Renal cortex interstitium (tissue), 11 donors: ENCODE measurements around the gene SOHLH1. TPM values are rescaled to one million over a fixed set of nuclear protein-coding genes. Genes with fewer than 3 reads are reported as not detected.
A peak's percentile ranks its signal among the peaks of the same experiment; 100 is the strongest.

Experiments
- DNase-seq, 11 donors: peaks; one replicate each; pipeline ENCODE4 v3.0.0-alpha.2; 2013; ENCODE audit warnings: low read depth in 9 of 11, low spot score in 4 of 11; ENCODE audit errors: extremely low read depth in 1 of 11
- polyA plus RNA-seq, 3 donors: library from polyadenylated mRNA; unstranded; fragments of 120-200 nt; gene quantifications; one replicate each; pipeline ENCODE4 v1.2.1, GENCODE V29; 2013; ENCODE audit not compliant: insufficient read length in 3 of 3

SOHLH1 gene
- polyA plus RNA-seq, 3 donors, result not detected

DNA sequence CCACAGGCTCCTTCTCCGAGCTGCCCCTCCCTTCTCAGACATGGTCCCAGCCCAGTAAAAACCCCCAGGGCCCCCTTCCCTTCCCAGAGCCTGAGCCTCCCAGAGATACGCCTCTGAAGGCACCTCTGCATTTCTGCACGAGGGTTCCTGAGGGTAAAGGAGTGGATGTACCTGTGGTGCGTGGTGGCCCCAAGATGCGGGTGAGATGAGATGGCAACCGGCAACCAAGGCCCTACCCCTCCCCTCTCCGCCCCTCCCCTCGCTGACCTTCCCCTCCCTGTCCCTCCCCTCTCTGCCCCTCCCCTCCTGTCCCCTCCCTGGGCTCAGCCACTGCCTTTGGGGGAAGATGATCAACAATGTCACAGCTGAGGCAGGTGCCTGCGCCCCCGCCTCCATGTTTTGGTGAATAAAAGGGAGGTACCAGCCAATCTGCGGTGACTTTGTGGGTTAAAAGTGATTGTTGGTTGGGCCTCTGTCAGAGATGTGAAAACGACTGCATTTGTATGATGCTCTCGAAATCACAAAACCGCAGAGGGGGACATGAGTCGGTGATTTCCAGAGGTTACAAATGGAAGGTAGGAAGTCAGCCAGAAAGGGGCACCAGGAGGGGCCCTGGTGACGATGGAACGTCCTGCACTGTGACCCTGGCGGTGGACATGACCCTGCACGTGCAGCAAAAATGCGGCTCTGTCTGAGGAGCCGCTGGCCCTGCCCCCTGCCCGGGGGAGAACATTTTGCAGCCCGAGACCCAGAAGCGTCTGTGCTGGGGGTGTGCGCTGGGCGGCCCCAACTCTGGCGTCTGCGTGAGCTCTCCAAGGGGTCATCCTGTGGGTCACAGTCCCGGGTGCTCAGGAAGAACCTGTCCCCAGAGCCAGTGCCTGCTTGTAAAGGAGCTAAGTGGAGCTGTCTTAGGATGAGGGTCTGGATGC, 32.5 kb downstream of the SOHLH1 start:
- no peak for DNase-seq

GRCh38 chr9:135665795-135666189, 33.5 kb downstream of the SOHLH1 start:
- DNase-seq, result no peak

- no peak for DNase-seq
Measured at GRCh38 chr9:135664801-135665794, 34.2 kb downstream of the SOHLH1 start.

- DNase-seq, result no peak
Measured at GRCh38 chr9:135664266-135664665, 35.0 kb downstream of the SOHLH1 start.

DNA sequence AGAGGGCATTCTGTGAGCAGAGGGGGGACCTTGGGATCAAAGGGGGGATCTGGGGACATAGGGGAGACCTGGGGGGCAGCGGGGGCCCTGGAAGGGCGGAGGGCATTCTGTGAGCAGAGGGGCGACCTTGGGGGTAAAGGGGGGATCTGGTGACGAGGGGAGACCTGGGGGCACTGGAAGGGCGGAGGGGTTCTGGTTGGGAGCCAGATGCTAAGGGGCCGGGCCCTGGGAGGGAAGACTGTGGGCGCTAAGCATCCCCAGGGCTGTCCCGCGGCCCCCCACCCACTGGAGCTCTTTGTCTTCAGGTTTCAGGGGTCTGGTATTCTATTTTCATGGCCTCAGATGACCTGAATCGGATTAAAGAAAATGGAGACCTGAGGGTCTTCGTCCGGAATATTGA, 35.4 kb downstream of the SOHLH1 start:
- no peak for DNase-seq

- DNase-seq, result no peak
Measured at GRCh38 chr9:135663451-135663770, 35.9 kb downstream of the SOHLH1 start.

- DNase-seq, result no peak
Measured at GRCh38 chr9:135662758-135663450, 36.4 kb downstream of the SOHLH1 start, which contains the start of gene LCN9. TSS of gene LCN9 (plus strand) at chr9:135663309. CDS start at chr9:135663322, 13 bp downstream.

DNA sequence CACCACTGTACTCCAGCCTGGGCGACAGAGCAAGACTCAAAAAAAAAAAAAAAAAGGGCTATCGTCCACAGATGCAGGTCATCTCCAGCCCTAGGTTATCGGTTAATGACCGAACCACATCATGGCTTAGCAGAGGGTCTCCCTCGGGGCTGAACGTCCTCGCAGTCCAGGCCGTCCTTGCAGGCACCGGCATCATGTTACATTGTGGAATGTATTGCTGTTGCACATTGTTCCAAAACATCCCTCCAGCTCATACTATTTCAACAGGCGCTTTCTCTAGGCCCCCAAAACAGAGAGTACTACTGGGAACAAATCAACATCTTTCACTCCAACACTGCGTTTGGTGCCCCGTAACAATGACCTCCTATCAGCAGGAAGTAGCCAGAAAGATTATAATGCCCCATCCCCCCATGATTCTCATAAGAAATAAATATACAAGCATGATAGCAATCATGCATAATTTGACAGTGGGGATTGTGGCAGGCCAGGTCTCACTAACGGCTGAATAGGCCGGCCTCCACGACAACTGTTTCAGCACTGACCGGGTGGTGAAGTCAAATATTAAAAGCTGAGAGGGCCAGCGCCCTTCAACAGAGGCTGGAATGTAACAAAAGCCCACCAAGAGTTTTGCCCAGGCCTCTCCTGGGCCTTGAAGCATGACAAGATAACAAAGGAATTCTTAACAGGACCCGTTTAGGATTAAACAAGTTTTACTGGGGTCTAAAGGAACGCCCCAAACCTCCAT, 37.3 kb downstream of the SOHLH1 start:
- DNase-seq, result peak in 1 of 11 donors; percentile 9

DNA sequence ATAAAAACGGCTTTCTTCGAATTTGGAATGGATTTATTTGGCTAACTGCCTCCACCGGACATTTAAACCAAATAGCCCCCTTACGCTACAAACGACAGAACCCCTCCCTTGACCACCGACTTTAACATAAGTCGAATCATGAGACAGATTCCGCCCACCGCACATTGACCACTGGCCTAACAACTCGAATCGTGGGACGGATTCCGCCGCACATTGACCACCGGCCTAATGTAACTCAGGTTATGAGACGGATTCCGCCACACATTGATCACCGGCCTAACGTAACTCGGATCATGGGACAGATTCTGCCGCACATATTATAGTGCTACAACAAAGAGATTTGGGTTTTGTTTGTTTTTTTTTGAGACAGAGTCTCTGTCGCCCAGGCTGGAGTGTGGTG, 38.9 kb downstream of the SOHLH1 start:
- DNase-seq, result no peak

- DNase-seq, result no peak
Measured at GRCh38 chr9:135659252-135659651, 40.0 kb downstream of the SOHLH1 start.

DNA sequence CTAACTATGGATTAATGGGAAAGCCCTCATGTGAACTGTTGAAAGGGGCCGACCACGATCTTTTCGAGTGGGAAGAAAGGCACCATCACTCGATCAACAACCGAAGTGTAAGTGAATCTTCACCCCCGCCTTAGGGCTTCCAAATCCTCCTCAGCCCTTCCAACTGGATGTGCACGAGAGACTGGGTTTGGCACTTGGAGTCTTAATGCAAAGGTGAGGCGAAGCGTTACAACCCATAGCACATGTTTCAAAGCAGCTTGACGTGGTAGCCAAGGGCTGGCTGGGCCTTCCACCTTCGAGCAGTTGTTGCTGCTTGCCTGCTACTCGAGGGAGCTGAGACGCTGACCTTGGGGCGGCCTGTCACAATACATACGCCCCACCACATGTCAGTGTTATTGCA, 41.9 kb downstream of the SOHLH1 start:
- no peak for DNase-seq

DNA sequence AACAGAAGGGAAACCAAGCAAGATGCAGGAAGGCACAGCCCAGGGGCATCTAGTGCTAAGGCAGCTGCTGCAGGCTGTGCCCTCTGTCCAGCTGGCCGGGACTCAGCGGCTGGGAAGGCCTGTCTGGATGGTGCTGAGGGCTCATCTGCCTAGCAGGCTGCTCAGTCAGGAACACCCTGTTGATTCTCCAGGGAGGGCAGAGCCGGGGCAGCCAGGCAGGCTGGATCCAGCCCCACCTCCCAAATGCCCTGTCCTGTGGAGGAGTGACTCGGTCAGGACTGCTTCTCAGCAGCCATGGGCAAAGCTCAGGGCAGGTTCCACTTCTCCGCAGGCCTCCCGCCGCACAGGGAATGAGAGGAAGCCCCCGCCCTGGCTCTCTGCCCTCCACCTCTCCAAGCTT, 44.0 kb downstream of the SOHLH1 start:
- DNase-seq, result no peak

- DNase-seq, result no peak
Measured at GRCh38 chr9:135650408-135650807, 48.9 kb downstream of the SOHLH1 start.

- DNase-seq, result no peak
Measured at GRCh38 chr9:135649508-135649907, 49.8 kb downstream of the SOHLH1 start.

DNA sequence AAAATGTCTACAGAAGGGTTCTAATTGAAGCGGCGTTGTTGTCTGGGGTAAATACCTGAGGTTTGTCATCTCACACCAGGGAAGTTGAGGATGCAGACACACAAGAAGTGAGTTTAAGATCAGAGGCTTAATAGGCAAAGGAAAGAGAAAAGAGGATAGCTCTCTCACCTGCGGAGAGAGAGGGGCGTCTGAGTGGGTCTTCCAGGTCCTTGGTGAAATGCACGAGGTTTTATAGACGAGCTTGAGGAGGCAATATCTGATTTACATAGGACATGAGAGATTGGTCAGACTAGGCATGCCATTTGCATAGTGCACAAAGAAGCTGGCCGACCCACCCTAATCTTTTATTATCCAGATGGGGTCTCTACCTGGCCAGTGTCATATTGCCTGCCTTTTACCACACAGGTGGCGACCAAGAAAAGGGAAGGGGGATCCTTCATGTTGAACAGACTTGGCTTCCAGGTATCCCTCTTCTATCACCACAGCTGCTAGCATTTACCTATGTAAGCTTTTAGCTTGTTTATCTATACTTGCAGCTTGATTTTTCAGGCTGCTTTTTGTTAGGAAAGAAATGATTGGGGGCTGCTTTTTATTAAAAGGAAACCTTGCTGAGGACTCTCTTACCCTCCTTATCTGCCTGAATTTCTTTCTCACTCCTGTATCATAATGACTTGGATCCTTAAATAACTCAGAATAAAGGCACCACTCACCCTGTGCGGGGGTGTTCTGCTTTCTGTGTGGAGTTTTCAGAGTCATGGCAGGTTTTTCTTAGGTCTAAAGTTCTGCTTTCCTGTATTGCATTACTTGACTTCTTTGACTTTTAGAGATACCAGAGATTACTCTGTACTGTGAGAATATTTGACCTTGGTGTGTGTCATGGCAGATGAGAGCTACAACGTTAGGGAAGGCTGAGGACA, 50.5 kb downstream of the SOHLH1 start:
- no peak for DNase-seq

DNA sequence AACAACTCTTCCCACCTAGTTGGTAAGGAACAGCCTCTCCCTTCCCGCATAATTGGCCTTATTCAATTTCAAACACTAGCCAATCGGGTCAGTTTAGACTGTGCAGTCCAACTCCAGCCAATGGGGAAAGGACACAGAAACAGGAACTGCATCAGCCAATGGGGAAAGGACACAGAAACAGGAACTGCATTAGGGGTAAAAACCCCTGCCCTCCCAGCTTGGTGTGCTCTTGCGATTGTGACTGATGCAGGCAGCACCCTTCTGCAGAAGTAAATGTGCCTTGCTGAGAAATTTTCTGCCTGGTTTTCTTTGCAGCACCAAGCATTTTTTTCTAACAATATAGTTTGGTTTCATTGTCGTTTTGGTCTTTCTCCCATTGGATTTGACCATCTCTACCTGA, 51.4 kb downstream of the SOHLH1 start:
- no peak for DNase-seq

GRCh38 chr9:135644631-135645218, 54.6 kb downstream of the SOHLH1 start:
- no peak for DNase-seq
